ENCODE measurements around the gene ABHD10.

ABHD10 gene

DNA sequence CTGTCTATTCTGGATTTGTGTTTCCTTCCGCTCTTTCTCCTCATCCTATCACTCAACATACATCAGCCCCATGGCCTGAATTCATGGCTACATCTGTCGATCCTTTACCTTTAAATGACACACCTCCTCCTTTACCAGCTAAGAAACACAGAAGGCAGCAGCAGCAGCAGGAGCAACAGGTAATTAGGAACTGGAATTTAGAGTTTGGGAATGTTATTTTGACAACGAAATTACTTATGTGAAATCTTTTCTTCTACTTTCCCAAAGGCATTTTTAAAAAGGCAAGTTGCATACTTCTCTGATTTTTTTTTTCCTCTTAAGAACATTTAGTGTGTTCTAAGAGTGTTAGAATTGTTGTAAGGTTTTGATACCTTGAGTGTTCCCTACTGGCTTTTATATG lies 29.1 kb upstream of the ABHD10 start:
- TF ChIP-seq REST (IDR thresholded peaks at IDR 0.05; ENCODE audit: insufficient read depth in 1 of 2, low read depth in 2 of 2, low read length in 2 of 2) (no peak), FOXP2 (optimal IDR thresholded peaks at IDR 0.05; ENCODE audit: borderline replicate concordance, extremely low read depth, extremely low read length, insufficient read depth) (no peak), POLR2AphosphoS5 (IDR thresholded peaks at IDR 0.05; ENCODE audit: low read depth, low read length) (no peak), TAF1 (IDR thresholded peaks at IDR 0.05; ENCODE audit: borderline replicate concordance, insufficient read depth, low read length) (no peak), SIN3A (IDR thresholded peaks at IDR 0.05; ENCODE audit: borderline replicate concordance, insufficient read depth, low read length) (no peak)

DNA sequence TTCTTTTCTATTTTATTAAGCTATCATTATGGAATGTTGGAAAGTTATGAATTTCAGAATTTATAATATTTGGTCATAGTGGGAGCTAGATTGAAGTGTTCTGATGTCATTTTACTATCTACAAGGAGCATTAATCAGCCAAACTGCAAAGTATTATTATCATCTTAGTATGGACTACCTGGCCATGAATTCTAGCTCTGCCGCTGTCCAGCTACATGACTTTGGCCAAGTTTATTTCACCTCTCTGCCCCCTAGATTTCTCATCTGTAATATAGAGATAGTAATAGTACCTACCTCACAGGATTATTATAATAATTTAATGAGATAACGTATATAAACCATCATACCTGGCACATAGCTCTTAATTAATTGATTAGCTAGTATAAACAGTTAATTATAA lies 27.8 kb upstream of the ABHD10 start:
- no peak for TF ChIP-seq FOXP2 (optimal IDR thresholded peaks at IDR 0.05; ENCODE audit: borderline replicate concordance, extremely low read depth, extremely low read length, insufficient read depth)
- no peak for TF ChIP-seq REST (IDR thresholded peaks at IDR 0.05; ENCODE audit: insufficient read depth in 1 of 2, low read depth in 2 of 2, low read length in 2 of 2)
- no peak for TF ChIP-seq SIN3A (IDR thresholded peaks at IDR 0.05; ENCODE audit: borderline replicate concordance, insufficient read depth, low read length)
- no peak for TF ChIP-seq POLR2AphosphoS5 (IDR thresholded peaks at IDR 0.05; ENCODE audit: low read depth, low read length)
- no peak for TF ChIP-seq TAF1 (IDR thresholded peaks at IDR 0.05; ENCODE audit: borderline replicate concordance, insufficient read depth, low read length)

GRCh38 chr3:111952086-111952485 lies 26.7 kb upstream of the ABHD10 start:
- TF ChIP-seq REST (IDR thresholded peaks at IDR 0.05; ENCODE audit: insufficient read depth in 1 of 2, low read depth in 2 of 2, low read length in 2 of 2) (no peak), SIN3A (IDR thresholded peaks at IDR 0.05; ENCODE audit: borderline replicate concordance, insufficient read depth, low read length) (no peak)

DNA sequence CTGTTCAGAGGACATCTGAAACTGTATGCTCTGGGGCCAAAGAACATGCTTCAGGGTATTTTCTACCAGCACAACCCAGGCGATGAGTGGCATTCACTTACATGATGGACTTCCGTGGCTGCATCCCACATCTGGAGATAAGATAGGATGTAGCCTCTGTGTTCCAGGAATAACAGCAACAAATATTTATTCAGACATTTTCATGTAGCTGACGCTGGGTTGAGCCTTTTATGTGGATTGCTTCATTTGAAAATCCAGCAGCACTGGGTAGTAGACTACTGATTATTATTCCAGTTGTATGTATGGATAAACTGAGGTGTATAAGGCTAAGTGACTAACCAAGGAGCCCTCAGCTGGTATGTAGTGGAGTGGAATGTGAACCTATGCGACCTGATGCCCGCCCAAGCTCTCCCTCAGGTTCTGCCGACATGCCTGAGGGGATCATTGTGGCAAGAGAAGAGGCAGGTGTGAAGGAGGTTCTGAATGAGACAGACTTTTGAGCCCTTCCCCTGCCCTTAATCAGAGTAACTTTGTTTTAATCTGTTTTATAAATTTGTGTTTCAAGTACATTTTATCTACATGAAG lies 25.9 kb upstream of the ABHD10 start:
- TF ChIP-seq SIN3A (IDR thresholded peaks at IDR 0.05; ENCODE audit: borderline replicate concordance, insufficient read depth, low read length) (no peak), REST (IDR thresholded peaks at IDR 0.05; ENCODE audit: insufficient read depth in 1 of 2, low read depth in 2 of 2, low read length in 2 of 2) (no peak), TAF1 (IDR thresholded peaks at IDR 0.05; ENCODE audit: borderline replicate concordance, insufficient read depth, low read length) (no peak), FOXP2 (optimal IDR thresholded peaks at IDR 0.05; ENCODE audit: borderline replicate concordance, extremely low read depth, extremely low read length, insufficient read depth) (no peak), POLR2AphosphoS5 (IDR thresholded peaks at IDR 0.05; ENCODE audit: low read depth, low read length) (no peak)
